ENCODE data around the gene RANBP3L.
"Not testable (repeated sequence)": the region's sequence is repeated elsewhere in the genome, so short reads cannot be mapped to it uniquely, and the experiment has no call there.

RANBP3L gene

DNA sequence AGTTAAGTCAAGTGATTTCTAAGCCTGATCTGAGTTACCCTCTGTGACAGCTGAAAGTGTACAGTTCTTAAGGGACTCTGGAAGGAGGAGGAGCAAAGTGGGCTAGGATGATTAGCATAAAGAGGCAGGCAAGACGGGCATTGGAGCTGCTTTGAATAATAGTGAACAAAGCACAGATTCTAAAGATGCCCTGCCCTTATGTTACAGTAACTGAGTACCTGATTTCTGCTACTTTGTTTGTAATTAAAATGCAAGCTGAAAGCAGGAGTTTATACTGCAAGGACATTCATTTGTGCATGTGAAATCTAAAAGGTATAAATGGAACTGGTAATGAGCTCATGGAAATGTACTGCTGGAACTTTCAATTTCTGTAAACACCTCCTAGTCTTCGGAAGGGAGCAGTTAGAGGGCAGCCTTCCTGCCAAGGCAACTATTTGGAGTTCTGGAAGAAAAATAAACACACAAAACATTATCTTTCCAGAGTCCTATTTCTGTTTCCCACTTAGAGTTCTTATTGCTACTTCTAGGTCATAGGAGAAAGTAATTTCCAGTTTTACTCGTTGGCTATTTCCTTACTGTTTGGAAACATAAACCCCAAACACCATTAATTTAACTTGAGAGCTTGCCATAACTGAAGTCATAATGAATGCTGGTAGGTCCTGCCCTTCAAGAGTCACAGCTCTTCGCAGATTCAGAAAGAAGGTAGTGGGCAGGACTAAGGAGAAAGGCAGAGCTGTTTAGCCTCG is at the start of gene RANBP3L:
RANBP3L (minus strand) TSS at position 45 of the 746 bp plus-strand sequence. CDS start 486 bp downstream, outside the sequence.
- TF ChIP-seq POLR2A (IDR thresholded peaks at IDR 0.05; ENCODE audit: low read length) (no peak), GATA1 (IDR thresholded peaks at IDR 0.05; ENCODE audit: low read depth, low read length) (no peak)
- DNase-seq: no peak

DNA sequence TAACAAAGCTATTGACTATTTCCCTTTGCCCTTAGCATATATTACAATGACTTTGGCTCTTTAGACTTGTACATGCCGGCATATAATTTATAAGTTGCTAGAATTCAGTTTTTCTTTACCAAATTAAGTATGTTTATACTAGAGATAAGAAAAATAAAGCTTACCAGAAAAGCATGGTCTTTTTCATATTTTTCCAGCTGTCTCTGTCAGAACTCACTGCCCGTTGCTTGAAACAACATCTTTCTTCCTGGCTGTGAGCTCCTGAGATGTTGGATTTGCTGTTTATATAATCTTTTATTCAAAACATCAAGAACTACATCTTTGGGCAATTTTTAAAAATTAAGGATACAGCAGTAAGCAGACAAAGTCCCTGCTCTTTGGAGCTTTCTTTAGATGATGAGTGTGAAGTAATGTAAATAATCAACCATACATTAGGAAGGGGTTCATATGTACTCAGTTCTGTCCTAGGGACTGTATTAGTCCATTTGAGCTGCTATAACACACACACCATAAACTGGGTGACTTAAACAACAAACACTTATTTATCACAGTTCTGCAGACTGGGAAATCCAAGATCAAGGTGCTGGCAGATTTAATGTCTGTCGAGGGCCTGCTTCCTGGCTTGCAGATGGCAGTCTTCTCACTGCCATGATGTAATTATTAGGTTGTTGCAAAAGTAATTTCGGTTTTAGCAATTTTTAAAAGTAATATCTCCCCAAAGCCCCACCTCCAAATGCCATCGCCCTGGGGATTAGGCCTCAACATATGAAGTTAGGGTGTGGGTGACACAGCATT is 45.4 kb upstream of the RANBP3L start:
- TF ChIP-seq POLR2A (IDR thresholded peaks at IDR 0.05; ENCODE audit: low read length) (no peak), GATA1 (IDR thresholded peaks at IDR 0.05; ENCODE audit: low read depth, low read length) (no peak)
- no peak for DNase-seq

GRCh38 chr5:36344899-36345298 is 43.2 kb upstream of the RANBP3L start:
- DNase-seq: no peak
- TF ChIP-seq POLR2A (IDR thresholded peaks at IDR 0.05; ENCODE audit: low read length) (no peak), GATA1 (IDR thresholded peaks at IDR 0.05; ENCODE audit: low read depth, low read length) (no peak)

- not testable (repeated sequence) for DNase-seq
These were observed 40.0 kb upstream of the RANBP3L start for GRCh38 chr5:36341720-36342119.

DNA sequence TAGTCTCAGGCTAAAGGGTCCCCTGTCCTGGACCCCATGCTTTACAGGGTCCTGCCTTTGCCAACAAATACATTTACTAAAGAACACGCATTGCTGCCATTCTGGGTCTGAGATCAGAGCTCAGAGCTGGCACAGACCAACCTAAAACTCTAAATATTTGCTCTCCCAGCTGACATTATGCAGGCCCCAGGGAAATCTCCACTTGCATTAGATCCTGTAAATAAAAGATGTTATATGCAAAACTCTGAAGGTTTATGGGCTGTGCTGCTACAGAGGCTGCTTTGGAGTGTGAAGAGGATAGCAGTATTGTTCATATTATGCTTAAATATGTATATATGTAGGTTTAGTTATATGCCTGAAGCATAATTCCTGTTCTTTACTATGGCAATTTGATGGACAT is 35.9 kb upstream of the RANBP3L start:
- TF ChIP-seq POLR2A (IDR thresholded peaks at IDR 0.05; ENCODE audit: low read length): no peak
- TF ChIP-seq GATA1 (IDR thresholded peaks at IDR 0.05; ENCODE audit: low read depth, low read length): no peak

DNA sequence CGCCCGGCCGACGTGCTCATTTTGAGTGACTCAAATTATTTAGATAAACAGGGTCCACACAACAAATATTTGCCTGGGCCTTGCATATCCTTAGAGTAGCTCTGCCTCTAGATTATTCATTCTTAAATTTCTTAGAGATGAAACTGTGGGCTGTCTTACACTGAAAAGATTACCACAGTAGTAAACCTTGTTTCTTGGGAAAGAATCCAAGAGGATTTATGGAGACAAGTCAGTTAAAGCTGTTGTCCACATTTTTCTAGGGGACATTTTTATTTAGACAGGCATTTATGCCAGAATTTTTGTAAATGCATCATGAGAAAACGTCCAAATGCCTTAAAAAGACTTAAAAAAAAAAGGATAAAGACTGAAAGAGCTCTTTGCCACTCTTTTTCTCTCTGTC is 32.6 kb upstream of the RANBP3L start:
- no peak for DNase-seq
- TF ChIP-seq GATA1 (IDR thresholded peaks at IDR 0.05; ENCODE audit: low read depth, low read length): no peak

More for the DNA sequence above, 35.9 kb upstream of the RANBP3L start:
- no peak for DNase-seq

DNA sequence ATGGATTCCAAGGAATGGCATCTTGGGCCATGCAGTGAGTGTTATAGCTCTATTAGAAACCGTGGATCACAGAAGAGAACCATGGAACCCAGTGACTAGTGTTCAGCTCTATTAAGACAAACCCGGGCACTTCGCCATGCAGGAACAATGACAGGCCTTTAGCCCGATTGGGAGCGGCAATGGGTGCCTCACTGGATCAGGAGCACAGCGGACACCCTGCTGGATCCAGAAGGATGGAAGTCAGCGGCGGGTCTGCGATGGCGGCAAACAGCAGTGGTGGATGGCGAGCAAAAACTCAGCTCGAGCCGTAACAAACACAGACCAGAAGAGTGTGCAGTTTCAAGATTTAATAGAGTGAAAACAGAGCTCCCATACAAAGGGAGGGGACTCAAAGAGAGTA is 31.0 kb upstream of the RANBP3L start:
- not testable (repeated sequence) for DNase-seq

GRCh38 chr5:36325196-36325595 is 23.5 kb upstream of the RANBP3L start:
- DNase-seq: no peak
- TF ChIP-seq GATA1 (IDR thresholded peaks at IDR 0.05; ENCODE audit: low read depth, low read length) (no peak), POLR2A (IDR thresholded peaks at IDR 0.05; ENCODE audit: low read length) (no peak)

- DNase-seq: no peak
- no peak for TF ChIP-seq POLR2A (IDR thresholded peaks at IDR 0.05; ENCODE audit: low read length)
- TF ChIP-seq GATA1 (IDR thresholded peaks at IDR 0.05; ENCODE audit: low read depth, low read length): no peak
These were observed 22.5 kb upstream of the RANBP3L start for GRCh38 chr5:36323926-36324781.

DNA sequence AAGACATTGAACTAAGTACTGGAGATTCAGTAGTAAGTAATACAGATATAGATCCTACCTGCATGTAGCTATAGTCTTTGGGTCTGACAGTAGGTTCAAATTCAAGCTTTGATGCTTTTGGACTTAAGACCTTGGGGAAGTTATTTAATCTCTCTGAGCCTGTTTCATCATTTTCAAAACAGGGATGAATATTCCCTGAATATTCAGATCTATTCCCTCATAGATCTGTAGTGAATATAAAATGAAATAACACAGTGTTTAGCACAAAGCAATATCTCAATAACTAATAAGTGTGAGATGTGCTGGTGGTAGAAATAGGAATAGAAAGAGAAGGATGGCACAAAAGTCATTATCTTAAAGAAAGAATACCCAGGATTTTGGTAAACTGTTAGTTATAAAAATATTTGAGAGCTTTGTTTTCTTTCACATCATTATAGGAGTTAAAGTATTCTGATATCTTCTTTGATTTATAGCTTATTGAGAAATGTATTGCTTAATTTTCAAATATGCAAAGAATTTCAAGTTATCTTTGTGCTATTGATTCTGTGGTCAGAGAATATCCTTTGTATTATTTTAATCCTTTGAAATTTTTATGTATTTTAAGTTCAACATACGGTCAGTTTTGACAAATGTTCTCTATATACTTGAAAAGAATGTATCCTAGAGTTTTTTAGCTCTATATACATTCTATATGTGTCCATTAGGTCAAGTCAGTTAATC is 11.4 kb upstream of the RANBP3L start:
- DNase-seq: no peak
- no peak for TF ChIP-seq GATA1 (IDR thresholded peaks at IDR 0.05; ENCODE audit: low read depth, low read length)
- no peak for TF ChIP-seq POLR2A (IDR thresholded peaks at IDR 0.05; ENCODE audit: low read length)

DNA sequence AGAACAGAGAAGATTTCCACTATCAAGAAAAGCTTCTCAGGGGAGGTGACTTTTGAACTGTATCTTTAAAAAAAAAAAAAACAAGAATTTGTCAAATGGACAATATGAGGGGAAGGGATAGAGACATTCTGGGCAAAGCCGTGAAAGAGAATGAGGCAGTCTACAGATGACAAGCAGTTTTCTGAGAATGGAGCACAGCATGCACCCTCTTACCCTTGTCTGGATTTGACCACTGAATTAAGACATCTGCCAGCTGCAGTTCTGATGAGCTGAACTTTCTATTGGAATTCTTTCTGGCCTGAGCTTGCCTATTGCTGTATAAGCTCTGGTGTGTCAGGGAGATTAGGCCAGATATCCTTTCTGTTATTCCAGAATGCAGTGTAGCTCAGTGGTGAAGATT is 10.3 kb upstream of the RANBP3L start:
- DNase-seq: no peak
- no peak for TF ChIP-seq GATA1 (IDR thresholded peaks at IDR 0.05; ENCODE audit: low read depth, low read length)
- TF ChIP-seq POLR2A (IDR thresholded peaks at IDR 0.05; ENCODE audit: low read length): no peak

GRCh38 chr5:36310138-36310537 is 8.4 kb upstream of the RANBP3L start:
- no peak for DNase-seq
- no peak for TF ChIP-seq GATA1 (IDR thresholded peaks at IDR 0.05; ENCODE audit: low read depth, low read length)
- TF ChIP-seq POLR2A (IDR thresholded peaks at IDR 0.05; ENCODE audit: low read length): no peak

DNA sequence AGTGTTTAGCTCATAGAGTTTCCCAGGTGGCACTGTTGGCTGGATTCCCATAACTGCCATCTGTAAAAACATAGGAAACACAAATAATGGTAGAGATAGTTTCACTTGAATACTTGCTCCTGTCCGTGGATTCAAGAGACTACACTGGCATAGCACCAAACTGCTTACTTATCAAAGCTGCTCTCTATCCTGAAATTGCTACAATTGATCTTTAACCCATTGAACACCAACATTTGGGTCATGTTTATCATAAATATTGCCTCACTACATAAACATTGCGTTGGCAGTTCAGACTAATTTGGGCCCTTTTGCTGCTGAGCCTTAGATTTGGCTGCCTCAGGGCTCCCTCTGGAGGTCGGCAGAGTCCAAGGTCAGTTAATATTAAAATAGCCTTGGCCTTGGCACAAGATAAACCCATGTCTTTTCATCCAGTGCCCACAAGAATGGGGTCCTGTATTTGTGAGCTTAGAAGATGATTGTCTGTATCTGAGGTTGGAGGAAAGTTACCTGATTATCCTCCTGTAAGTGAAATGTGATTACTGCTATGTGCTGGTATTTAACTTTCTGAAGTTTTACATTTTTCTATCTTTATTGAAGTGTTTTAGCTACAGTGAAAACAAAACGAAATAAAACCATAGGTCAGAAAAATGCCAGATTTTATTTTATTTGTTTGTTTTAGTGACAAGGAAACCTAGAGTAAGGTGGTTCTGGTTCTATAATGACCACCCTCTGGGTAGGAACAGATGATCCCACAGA is 4.0 kb upstream of the RANBP3L start:
- DNase-seq: peak; percentile 57 to 71
- no peak for TF ChIP-seq GATA1 (IDR thresholded peaks at IDR 0.05; ENCODE audit: low read depth, low read length)
- no peak for TF ChIP-seq POLR2A (IDR thresholded peaks at IDR 0.05; ENCODE audit: low read length)

Measured in erythroblast (primary cell).